IMR-90 (cell line): ENCODE results near the gene TFDP2. TPM values are rescaled to one million over a fixed set of nuclear protein-coding genes. Genes with fewer than 3 reads are reported as not detected.

Experiments
- ATAC-seq: fragments of 200-7000 bp; cut with Tn5 transposase; 2 replicates; pipeline ENCODE4 v1.9.1; 2020; ENCODE audit warnings: low read depth, mild to moderate bottlenecking, moderate library complexity
- BruUV-seq: library from RNA; stranded (reverse); fragments of 400-500 nt; replicated peaks from 2 replicates; lab custom pipeline; 2021; lab: Mats Ljungman, UMichigan
- CTCF ChIA-PET: fragments of 300-600 bp; formaldehyde crosslinking; extraction: SDS; loops from one replicate; lab custom pipeline; 2021; ENCODE audit warnings: antibody characterized with exemption; lab: Yijun Ruan, JAX
- POLR2A ChIA-PET: fragments of 300-600 bp; sonication (Branson Sonifier 250); formaldehyde crosslinking; loops from one replicate; lab custom pipeline; 2022; ENCODE audit warnings: antibody characterized with exemption; ENCODE audit not compliant: unreplicated experiment; lab: Charles Lee
- DNase-seq: peaks from one replicate; pipeline ENCODE4 v3.0.0; 2013
- H2AFZ ChIP-seq: replicated peaks from 2 replicates; pipeline ENCODE3; 2013; ENCODE audit warnings: low read length, mild to moderate bottlenecking; ENCODE audit not compliant: poor library complexity
- H2AK5ac ChIP-seq: 2 replicates; pipeline ENCODE4 v1.6.1; 2013; ENCODE audit warnings: low read depth, low read length, inconsistent platforms
- H2AK9ac ChIP-seq: replicated peaks from 2 replicates; pipeline ENCODE3; 2013; ENCODE audit warnings: mild to moderate bottlenecking, low read depth, low read length, moderate library complexity; ENCODE audit not compliant: poor library complexity
- H2BK120ac ChIP-seq: 2 replicates; pipeline ENCODE4 v1.6.1; 2013; ENCODE audit warnings: low read depth, low read length, inconsistent platforms
- H2BK15ac ChIP-seq: 3 replicates; pipeline ENCODE4 v1.6.1; 2013; ENCODE audit warnings: low read depth, low read length, inconsistent platforms
- H2BK20ac ChIP-seq: 2 replicates; pipeline ENCODE4 v1.6.1; 2013; ENCODE audit warnings: low read depth, mild to moderate bottlenecking, inconsistent platforms, low read length, moderate library complexity
- H2BK5ac ChIP-seq: 2 replicates; pipeline ENCODE4 v1.6.1; 2013; ENCODE audit warnings: mild to moderate bottlenecking, low read depth, low read length, inconsistent platforms; ENCODE audit not compliant: poor library complexity, severe bottlenecking
- H3K14ac ChIP-seq: replicated peaks from 2 replicates; pipeline ENCODE4 v1.6.1; 2013; ENCODE audit warnings: low read depth, low read length, inconsistent platforms
- H3K18ac ChIP-seq: 2 replicates; pipeline ENCODE4 v1.6.1; 2013; ENCODE audit warnings: low read depth, low read length, control low read depth
- H3K23ac ChIP-seq: 2 replicates; pipeline ENCODE4 v1.6.1; 2013; ENCODE audit warnings: low read depth, low read length, inconsistent platforms
- H3K27ac ChIP-seq: 2 replicates; pipeline ENCODE4 v1.5.1; 2013; ENCODE audit warnings: mild to moderate bottlenecking, control low read depth, low read length; ENCODE audit not compliant: insufficient read depth
- H3K27me3 ChIP-seq: 2 replicates; pipeline ENCODE4 v1.6.1; 2013; ENCODE audit warnings: low read length; ENCODE audit not compliant: control insufficient read depth, insufficient read depth
- H3K36me3 ChIP-seq: 2 replicates; pipeline ENCODE4 v1.6.1; 2013; ENCODE audit warnings: low read length, mixed read lengths; ENCODE audit not compliant: control insufficient read depth, insufficient read depth
- H3K4ac ChIP-seq: 2 replicates; pipeline ENCODE4 v1.6.1; 2013; ENCODE audit warnings: low read depth, low read length, inconsistent platforms
- H3K4me1 ChIP-seq: 2 replicates; pipeline ENCODE4 v1.6.1; 2013; ENCODE audit warnings: low read length, mixed read lengths; ENCODE audit not compliant: control insufficient read depth, insufficient read depth
- H3K4me2 ChIP-seq: 2 replicates; pipeline ENCODE4 v1.6.1; 2013; ENCODE audit warnings: low read depth, mild to moderate bottlenecking, control low read depth, low read length, moderate library complexity
- H3K4me3 ChIP-seq: 2 replicates; pipeline ENCODE4 v1.5.1; 2013; ENCODE audit warnings: low read depth, mild to moderate bottlenecking, control low read depth, low read length, moderate library complexity; ENCODE audit not compliant: insufficient read depth
- H3K56ac ChIP-seq: 2 replicates; pipeline ENCODE4 v1.6.1; 2013; ENCODE audit warnings: low read length, inconsistent platforms; ENCODE audit not compliant: insufficient read depth; ENCODE audit errors: extremely low read depth
- H3K79me1 ChIP-seq, 2 experiments: 2 replicates each; pipeline ENCODE4 v1.6.1; 2013; ENCODE audit warnings: low read length in 2 of 2, inconsistent platforms in 1 of 2, low read depth in 1 of 2
- H3K9ac ChIP-seq: 2 replicates; pipeline ENCODE4 v1.6.1; 2013; ENCODE audit warnings: low read depth, low read length, control low read depth
- H3K9me1 ChIP-seq: 2 replicates; pipeline ENCODE4 v1.6.1; 2013; ENCODE audit warnings: low read length, inconsistent platforms; ENCODE audit not compliant: insufficient read depth
- H3K9me3 ChIP-seq: 2 replicates; pipeline ENCODE4 v1.6.1; 2013; ENCODE audit warnings: low read length; ENCODE audit not compliant: control insufficient read depth, insufficient read depth
- H4K20me1 ChIP-seq: 2 replicates; pipeline ENCODE4 v1.6.1; 2013; ENCODE audit warnings: low read length, inconsistent platforms; ENCODE audit not compliant: insufficient read depth
- H4K5ac ChIP-seq: 2 replicates; pipeline ENCODE4 v1.6.1; 2013; ENCODE audit warnings: mild to moderate bottlenecking, low read depth, low read length, control low read depth
- H4K8ac ChIP-seq, 2 experiments: 2 replicates each; pipeline ENCODE4 v1.6.1; 2013; ENCODE audit warnings: low read depth in 2 of 2, low read length in 2 of 2, control low read depth in 1 of 2, inconsistent platforms in 1 of 2
- H4K91ac ChIP-seq: 2 replicates; pipeline ENCODE4 v1.6.1; 2013; ENCODE audit warnings: low read depth, low read length, inconsistent platforms; ENCODE audit not compliant: insufficient read depth
- BHLHE40 ChIP-seq: fragments of 150-350 bp; IDR thresholded peaks from 2 replicates; pipeline ENCODE4 v1.6.1; 2016; ENCODE audit warnings: mild to moderate bottlenecking, low read depth, low read length
- CEBPB ChIP-seq: IDR thresholded peaks from 2 replicates; pipeline ENCODE4 v1.6.1; 2012; ENCODE audit warnings: low read depth, low read length, improper control_type of control experiment
- CHD1 ChIP-seq: IDR thresholded peaks from 2 replicates; pipeline ENCODE4 v1.6.1; 2012; ENCODE audit warnings: low read depth, low read length, improper control_type of control experiment
- FOS ChIP-seq: fragments of 150-350 bp; IDR thresholded peaks from 2 replicates; pipeline ENCODE4 v1.6.1; 2016; ENCODE audit warnings: low read depth, low read length
- POLR2A ChIP-seq: IDR thresholded peaks from 2 replicates; pipeline ENCODE4 v1.6.1; 2012; ENCODE audit warnings: mild to moderate bottlenecking, low read depth, low read length
- RAD21 ChIP-seq: IDR thresholded peaks from 2 replicates; pipeline ENCODE4 v1.6.1; 2012; ENCODE audit warnings: low read length, improper control_type of control experiment
- RCOR1 ChIP-seq: IDR thresholded peaks from 2 replicates; pipeline ENCODE4 v1.6.1; 2012; ENCODE audit warnings: mild to moderate bottlenecking, low read length, improper control_type of control experiment; ENCODE audit not compliant: insufficient replicate concordance
- SMC3 ChIP-seq: fragments of 150-350 bp; IDR thresholded peaks from 2 replicates; pipeline ENCODE4 v1.6.1; 2016; ENCODE audit warnings: low read depth, mild to moderate bottlenecking, antibody characterized with exemption, low read length, moderate library complexity
- WGBS, 2 experiments: methylation state at CpG; one replicate each; pipeline versions ENCODE4 v1.1.5 to v1.1.7; 2013; ENCODE audit warnings: missing lambda C conversion rate in 2 of 2; ENCODE audit not compliant: insufficient read length in 1 of 2; ENCODE audit errors: extremely low coverage in 2 of 2; 5-methylcytosine and 5-hydroxymethylcytosine counted together
- dilution Hi-C: fragments of 300-500 bp; cut with HindIII; formaldehyde crosslinking; loops from one replicate; pipeline ENCODE4 v1.14.3; 2018; ENCODE audit warnings: low sequenced_read_pairs; ENCODE audit not compliant: unreplicated experiment
- in situ Hi-C: fragments of 300-500 bp; cut with MboI; formaldehyde crosslinking; loops from 3 replicates; pipeline ENCODE4 v1.14.3; 2019; ENCODE audit warnings: low sequenced_read_pairs, inconsistent platforms, mixed read lengths
- intact Hi-C: fragments of 100-400 bp; cut with micrococcal nuclease; formaldehyde crosslinking; loops from 2 replicates; pipeline ENCODE4 v1.10.0; 2022
- polyA plus RNA-seq, 3 experiments: library from polyadenylated mRNA; depleted of rRNA; stranded (reverse); fragments of >200 nt; gene quantifications; 2 replicates each; pipeline ENCODE4 v1.2.3, GENCODE V29; 2012; ENCODE audit warnings: low replicate concordance in 1 of 3
- total RNA-seq: library from RNA; depleted of rRNA; stranded (reverse); fragments of >200 nt; gene quantifications from 2 replicates; pipeline ENCODE4 v1.2.3, GENCODE V29; 2012

The TFDP2 gene
- total and polyA plus RNA-seq, 2 of the 4 experiments (the other 2 are of a cell fraction): 10.7 to 23.7 TPM

- dilution Hi-C loops: no loop called here
- WGBS, 2 experiments: no CpG with 5 or more reads among the region's 3 CpGs
- ATAC-seq: no peak
Measured at GRCh38 chr3:142104763-142105162, 44.6 kb downstream of the TFDP2 start.

More at GRCh38 chr3:142104763-142105162, 44.6 kb downstream of the TFDP2 start:
- H4K8ac ChIP-seq: no peak overlapping the region
- H4K20me1 ChIP-seq: no peaks in the 10 kb centered on the region
- no peak overlapping the region for H2AFZ ChIP-seq
- H4K5ac ChIP-seq: no peak overlapping the region
- in situ Hi-C loops (no loop called here), intact Hi-C loops (no loop called here)
- peaks cover 0 to 3% of the 10 kb centered on the region in 2 experiments; a peak in 1 of 4 replicates for H3K79me1 ChIP-seq
- no peak overlapping the region for H2BK15ac ChIP-seq
- no peak overlapping the region for H3K18ac ChIP-seq
- no peaks in the 10 kb centered on the region for H3K9me3 ChIP-seq
- no peak overlapping the region for H3K23ac ChIP-seq
- H3K4me2 ChIP-seq: no peak overlapping the region
- no peak overlapping the region for H2BK5ac ChIP-seq
- H2AK9ac ChIP-seq: no peak overlapping the region
- H3K14ac ChIP-seq: no peak overlapping the region
- CTCF ChIA-PET: no interaction called here
- H3K36me3 ChIP-seq: no peaks in the 10 kb centered on the region
- BruUV-seq: no TSS peak
- POLR2A ChIA-PET: no interaction called here
- H3K9me1 ChIP-seq: no peaks in the 10 kb centered on the region
- no peak for DNase-seq
- TF ChIP-seq BHLHE40: no peak
- no peak for TF ChIP-seq RCOR1
- no peak for TF ChIP-seq RAD21
- TF ChIP-seq CEBPB: no peak
- no peak for TF ChIP-seq FOS
- TF ChIP-seq CHD1: no peak
- TF ChIP-seq POLR2A: no peak
- TF ChIP-seq SMC3: no peak
- no peak overlapping the region for H3K4me3 ChIP-seq
- H3K56ac ChIP-seq: no peak overlapping the region
- no peaks in the 10 kb centered on the region for H3K4me1 ChIP-seq
- H2BK20ac ChIP-seq: no peak overlapping the region
- H3K9ac ChIP-seq: no peak overlapping the region
- no peak overlapping the region for H4K91ac ChIP-seq
- H2BK120ac ChIP-seq: no peak overlapping the region
- H3K27ac ChIP-seq: no peak overlapping the region
- H3K4ac ChIP-seq: no peak overlapping the region
- no peaks in the 10 kb centered on the region for H3K27me3 ChIP-seq
- H2AK5ac ChIP-seq: no peak overlapping the region
